DMS53 (cell line): Measurements from ENCODE around the gene CALD1.

ENCODE experiments used
- DNase-seq: peaks from one replicate; lab custom pipeline; 2025; lab: John Stamatoyannopoulos, UW

CALD1 gene

GRCh38 chr7:134787064-134787463, 7.6 kb downstream of the CALD1 start:
- DNase-seq, result no peak

- peak; percentile 9 for DNase-seq
Measured at GRCh38 chr7:134787720-134788119, 8.3 kb downstream of the CALD1 start.

DNA sequence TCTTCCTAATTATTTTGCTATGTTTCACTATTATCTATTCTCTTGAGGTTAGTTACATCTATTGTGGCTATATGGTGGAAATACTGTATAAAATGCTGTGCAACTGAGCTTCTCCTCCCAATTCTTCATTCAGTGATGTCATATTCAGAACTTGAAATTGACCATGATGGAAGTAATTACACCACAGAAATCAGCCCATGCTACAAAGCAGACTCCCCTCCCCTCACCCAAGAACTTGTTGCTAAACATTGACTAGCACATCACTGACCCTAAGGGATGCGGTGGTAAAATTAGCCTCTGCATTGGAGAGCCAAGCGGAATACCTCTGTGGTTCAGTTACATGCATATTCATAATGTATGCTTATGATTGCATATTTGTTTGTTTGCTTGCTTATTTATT, 8.8 kb downstream of the CALD1 start:
- DNase-seq, result no peak

- peak; percentile 20 for DNase-seq
Measured at GRCh38 chr7:134789967-134790685, 10.7 kb downstream of the CALD1 start.

- DNase-seq, result no peak
Measured at GRCh38 chr7:134792968-134793367, 13.5 kb downstream of the CALD1 start.

DNA sequence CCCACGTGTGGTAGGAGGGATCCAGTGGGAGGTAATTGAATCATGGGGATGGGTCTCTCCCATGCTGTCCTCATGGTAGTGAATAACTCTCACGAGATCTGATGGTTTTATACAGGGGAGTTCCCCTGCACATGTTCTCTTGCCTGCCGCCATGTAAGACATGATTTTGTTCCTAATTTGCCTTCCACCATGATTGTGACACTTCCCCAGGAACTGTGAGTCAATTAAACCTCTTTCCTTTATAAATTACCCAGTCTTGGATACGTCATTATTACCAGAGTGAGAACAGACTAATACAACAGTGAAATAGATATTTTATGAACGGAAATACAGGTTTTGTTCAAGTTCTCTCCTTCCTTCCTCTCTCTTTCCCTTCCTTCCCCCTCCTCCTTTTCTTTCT, 15.8 kb downstream of the CALD1 start:
- DNase-seq, result no peak

DNA sequence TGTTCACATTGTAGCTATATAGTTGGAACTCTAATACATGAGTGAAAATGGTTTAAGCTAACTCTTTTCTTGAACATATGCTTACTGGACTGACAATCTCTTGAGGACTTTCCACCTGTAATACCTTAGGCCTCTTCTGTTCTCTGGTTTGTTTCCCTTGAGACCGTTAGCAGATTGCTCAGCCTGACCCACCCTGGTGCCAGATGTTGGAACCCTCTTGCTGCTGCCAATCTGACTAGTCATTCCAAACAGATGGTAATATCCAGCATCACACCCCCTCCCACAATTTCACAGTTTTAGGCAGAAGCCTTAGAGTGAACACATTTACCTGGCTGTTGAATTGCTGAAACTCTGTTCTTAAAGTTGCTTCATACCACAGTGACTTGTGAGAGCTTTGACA, 18.7 kb downstream of the CALD1 start:
- DNase-seq, result no peak

DNA sequence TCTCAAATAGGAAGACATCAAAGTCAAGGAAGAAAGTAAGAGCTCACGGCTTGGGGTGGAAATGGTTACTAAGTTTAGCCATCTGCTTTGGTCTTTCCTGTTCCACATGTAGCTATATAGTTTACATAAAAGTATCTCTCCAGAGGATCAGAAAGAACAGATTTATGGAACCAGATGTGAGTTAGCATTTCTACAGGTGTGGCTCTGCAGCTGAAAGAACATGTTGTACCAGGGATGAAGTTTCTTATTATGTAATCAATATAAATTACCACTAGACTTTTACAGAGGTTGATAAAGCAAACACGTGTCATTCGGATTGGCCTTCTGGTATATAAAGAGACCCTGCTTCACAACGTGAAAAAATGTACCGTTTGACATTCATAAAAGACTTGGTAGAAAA, 19.9 kb downstream of the CALD1 start:
- DNase-seq, result no peak

- no peak for DNase-seq
Measured at GRCh38 chr7:134802762-134803161, 23.3 kb downstream of the CALD1 start.

- DNase-seq, result no peak
Measured at GRCh38 chr7:134804351-134804750, 24.9 kb downstream of the CALD1 start.

GRCh38 chr7:134804854-134805253, 25.4 kb downstream of the CALD1 start:
- no peak for DNase-seq

DNA sequence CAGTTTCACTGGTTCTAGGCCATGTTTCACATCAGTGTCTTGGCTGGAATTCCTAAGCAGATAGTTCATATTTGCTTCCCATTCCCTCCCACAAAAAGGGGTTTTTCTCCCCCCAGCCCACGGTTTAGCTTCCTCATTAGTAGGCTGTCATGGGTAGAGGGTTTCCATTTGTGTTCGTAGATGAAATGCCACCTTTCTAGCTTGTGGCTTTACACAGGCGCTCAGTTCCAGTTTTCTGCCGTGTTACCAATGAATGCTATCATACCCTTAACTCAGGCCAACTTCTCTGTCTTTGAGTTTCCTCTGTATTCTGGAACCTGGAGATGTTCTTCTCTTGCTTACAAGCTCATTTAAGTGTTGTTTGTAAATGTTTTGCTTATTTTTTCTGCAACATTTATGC, 26.8 kb downstream of the CALD1 start:
- DNase-seq, result no peak

DNA sequence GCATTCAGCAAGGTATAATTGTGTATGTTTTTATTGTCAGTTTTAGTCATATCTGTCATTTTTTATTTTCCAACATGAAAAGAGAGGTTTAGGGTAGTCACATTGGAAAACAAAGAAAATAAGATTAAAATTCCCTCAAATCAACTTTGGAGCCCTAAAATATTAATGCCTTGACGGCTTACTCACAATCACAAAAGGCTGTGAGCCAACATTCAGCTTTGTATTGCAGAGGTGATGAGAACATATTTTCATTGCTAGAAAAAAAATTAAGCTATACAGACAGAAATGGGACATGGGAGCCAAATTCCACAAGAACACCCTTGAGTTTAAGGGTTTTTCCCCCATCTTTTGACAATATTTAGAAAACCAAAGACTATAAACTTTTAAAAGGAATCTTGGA, 30.2 kb downstream of the CALD1 start:
- DNase-seq, result no peak

GRCh38 chr7:134811765-134812164, 32.3 kb downstream of the CALD1 start:
- DNase-seq, result no peak

DNA sequence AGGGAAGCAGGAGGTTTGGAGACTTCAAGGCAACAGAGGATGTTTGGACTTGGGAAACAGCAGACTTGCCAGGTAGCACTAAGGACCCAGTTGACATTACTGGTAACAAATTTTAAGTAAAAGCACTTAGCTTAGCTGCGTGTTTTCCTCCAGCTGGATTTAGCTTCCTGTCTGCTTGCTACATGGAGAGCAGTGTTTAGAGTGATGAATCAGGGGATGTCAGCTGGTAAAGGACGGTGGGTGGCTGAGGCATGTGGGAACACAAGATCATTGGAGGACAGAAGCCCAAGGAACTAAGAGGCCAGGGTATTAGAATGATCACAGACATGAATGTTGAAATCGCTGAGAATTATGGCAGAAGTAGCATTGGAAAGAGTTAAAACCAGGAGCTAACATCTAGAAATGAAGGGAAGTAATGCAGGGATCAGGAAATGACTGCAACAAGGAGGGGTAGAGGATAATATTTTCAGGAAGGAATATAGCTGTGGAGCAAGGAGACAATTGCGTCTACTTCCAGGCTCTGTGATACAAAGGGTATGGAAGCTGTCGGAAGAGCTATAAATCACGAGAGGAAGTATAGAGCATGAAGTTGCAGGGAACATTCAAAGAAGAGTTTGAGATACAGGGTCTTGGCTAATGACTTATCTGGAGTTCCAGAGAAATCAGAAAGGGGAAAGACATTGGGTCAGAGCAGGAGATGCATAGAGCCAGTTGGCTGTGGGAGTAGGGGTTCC, 34.4 kb downstream of the CALD1 start:
- no peak for DNase-seq

DNA sequence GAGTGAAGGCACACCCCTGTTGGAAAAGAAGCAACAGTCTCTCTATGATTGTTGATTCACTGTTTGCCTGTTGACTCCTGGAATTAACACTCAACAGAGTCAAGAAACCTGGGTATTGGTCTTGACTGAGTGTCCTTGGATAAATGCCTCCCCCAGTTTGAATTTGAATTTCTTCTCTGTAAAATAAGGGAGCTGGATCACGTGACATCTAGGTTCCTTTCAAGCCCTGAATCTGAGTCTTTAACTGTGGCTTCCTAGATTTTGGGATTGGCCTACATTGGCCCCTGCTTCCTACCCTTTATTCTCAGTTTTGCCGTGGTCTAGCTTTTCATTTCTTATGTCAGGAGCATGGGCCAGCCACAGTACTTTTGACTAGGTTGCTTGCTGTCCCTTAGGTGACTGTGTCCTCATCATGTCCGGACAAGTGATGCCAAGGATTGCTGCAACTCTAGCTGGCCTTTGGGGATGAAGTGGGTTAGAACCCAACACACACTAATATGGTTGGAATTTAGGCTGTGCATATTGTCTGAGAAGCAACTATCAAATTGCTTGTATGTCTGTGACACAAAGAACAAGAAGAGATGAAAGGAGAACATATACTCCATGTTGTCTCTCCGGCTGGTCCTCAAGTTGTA, 35.4 kb downstream of the CALD1 start:
- DNase-seq, result no peak

GRCh38 chr7:134818613-134819345, 39.3 kb downstream of the CALD1 start:
- DNase-seq, result no peak

- DNase-seq, result no peak
Measured at GRCh38 chr7:134819401-134819800, 40.0 kb downstream of the CALD1 start.

DNA sequence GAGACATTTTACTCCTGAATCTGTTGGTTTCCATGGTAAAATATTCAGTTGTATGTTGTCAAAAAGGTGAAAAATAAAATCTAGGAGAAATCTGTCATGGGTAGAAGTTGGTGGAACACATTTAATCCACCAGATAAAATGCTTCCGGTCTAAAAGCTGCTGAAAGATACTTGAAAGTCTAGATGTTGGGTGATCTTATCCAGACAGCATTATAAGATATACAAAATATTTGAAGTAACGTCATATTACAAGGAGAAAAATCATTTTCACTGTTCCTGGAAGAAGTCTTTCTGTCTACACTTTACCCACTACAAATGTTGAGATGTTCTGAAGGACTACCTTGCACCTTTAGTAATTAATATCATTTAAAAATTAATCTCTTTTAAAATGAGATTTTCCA, 40.9 kb downstream of the CALD1 start:
- DNase-seq, result no peak

- no peak for DNase-seq
Measured at GRCh38 chr7:134820778-134821177, 41.3 kb downstream of the CALD1 start.

DNA sequence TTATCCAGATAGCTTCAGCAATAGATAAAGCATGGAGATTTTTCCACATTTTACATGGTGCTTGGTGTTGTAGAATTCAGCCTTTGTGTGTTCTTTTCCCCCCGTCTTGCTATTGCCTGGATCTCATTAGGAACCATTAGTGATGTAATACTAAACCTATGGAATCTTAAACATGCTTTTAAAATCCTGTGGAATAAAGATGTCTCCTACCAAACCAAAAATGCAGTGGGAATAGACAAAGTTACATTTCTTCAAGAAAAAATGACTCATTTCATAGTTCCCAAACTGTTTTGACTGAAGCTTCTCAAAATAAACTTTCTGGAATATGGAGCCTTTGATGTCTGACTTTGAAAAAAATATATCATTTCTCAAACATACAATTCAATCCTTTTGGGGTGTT, 44.0 kb downstream of the CALD1 start:
- DNase-seq, result no peak

- no peak for DNase-seq
Measured at GRCh38 chr7:134825666-134826065, 46.2 kb downstream of the CALD1 start.

- DNase-seq, result no peak
Measured at GRCh38 chr7:134826105-134826504, 46.7 kb downstream of the CALD1 start.
